Measurements from ENCODE around the gene PITHD1.

DNA sequence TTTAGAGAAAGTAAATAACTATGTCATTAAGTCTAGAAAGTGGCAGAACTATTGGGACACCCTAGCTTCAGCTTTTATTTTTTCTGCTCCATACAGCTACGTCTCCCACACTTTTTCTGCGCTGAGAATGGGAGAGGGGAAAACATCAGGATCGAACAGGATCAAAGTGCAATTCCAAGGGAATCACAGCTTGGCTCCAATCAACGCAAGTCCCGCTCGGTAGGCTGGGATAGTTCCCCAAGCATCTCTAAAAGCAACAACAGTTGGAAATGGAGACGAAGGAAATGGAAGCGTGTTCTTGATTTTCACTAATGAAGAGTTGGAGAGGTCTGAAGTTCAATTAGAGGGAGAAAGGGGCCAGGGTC lies 46.5 kb downstream of the PITHD1 start:
- TF ChIP-seq, protein P1, sequence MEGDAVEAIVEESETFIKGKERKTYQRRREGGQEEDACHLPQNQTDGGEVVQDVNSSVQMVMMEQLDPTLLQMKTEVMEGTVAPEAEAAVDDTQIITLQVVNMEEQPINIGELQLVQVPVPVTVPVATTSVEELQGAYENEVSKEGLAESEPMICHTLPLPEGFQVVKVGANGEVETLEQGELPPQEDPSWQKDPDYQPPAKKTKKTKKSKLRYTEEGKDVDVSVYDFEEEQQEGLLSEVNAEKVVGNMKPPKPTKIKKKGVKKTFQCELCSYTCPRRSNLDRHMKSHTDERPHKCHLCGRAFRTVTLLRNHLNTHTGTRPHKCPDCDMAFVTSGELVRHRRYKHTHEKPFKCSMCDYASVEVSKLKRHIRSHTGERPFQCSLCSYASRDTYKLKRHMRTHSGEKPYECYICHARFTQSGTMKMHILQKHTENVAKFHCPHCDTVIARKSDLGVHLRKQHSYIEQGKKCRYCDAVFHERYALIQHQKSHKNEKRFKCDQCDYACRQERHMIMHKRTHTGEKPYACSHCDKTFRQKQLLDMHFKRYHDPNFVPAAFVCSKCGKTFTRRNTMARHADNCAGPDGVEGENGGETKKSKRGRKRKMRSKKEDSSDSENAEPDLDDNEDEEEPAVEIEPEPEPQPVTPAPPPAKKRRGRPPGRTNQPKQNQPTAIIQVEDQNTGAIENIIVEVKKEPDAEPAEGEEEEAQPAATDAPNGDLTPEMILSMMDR (IDR thresholded peaks at IDR 0.05) = no peak
- no peak for TF ChIP-seq EZH2 (IDR thresholded peaks at IDR 0.05)

Data from neural progenitor cell (in vitro differentiated cells).